Mucosa of stomach (tissue), 1 donor: ENCODE data around the gene HAND2.

ENCODE experiments used
- H3K27me3 ChIP-seq: one replicate; pipeline ENCODE4 v1.7.0; 2013; ENCODE audit warnings: mild to moderate bottlenecking, low read length; ENCODE audit not compliant: control insufficient read depth, insufficient read depth
- H3K36me3 ChIP-seq: one replicate; pipeline ENCODE4 v1.7.0; 2013; ENCODE audit warnings: low read length; ENCODE audit not compliant: control insufficient read depth, insufficient read depth
- H3K4me1 ChIP-seq: one replicate; pipeline ENCODE4 v1.7.0; 2013; ENCODE audit warnings: mild to moderate bottlenecking, low read length; ENCODE audit not compliant: control insufficient read depth, insufficient read depth
- H3K4me3 ChIP-seq: one replicate; pipeline ENCODE4 v1.7.0; 2013; ENCODE audit warnings: low read length
- H3K9ac ChIP-seq: one replicate; pipeline ENCODE4 v1.7.0; 2013; ENCODE audit warnings: mild to moderate bottlenecking, low read length, moderate library complexity
- H3K9me3 ChIP-seq: one replicate; pipeline ENCODE4 v1.7.0; 2013; ENCODE audit warnings: mild to moderate bottlenecking, low read length, moderate library complexity; ENCODE audit not compliant: control insufficient read depth
- donor health status: Pancreatic carcinoma.

The HAND2 gene

DNA sequence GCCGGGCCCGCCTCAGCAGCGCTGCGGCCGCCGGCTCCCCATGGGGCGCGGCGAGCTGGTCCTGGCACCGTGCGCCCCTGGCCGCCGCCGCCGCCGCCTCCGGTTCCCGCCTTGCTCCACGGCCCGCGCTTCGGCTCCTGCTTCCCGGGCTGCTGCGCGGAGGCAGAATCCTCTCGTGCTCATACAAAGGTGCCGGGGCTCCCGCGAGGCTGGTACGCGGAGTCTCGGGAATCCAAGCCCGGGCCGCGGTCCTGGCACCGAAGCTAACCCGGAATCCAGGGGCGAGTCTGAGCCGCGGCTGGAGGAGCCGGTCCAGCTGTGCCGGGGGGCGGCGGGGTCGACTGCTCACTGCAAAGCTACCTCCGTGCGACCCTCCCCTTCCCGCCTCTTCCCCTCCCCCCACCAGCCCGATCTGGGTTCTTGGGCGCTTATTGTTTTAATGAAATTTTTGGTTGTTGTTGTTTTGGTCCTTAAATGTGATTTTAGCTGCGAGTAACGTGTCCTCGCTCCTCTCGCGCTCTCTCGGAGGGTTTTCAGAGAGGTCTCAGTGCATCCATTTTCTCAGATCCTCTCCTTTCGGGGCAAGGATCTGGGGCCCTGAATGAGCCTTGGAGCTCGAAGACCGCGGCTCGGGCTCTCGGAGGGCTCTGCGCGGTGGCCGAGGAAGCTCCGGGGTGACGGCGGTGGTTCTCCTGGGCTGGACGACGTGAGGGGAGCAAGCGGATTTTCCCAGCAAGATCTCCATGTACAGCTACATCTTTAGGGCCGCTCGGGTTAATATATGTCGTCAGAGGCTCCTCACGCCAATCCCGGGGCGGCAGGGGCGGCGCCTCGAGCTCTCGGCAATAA, at the start of gene HAND2:
Gene HAND2 (minus strand): TSS at position 753 of the 849 bp plus-strand sequence. CDS start 940 bp downstream, outside the sequence.
- Histone ChIP-seq H3K4me1 (no peaks in the 10 kb centered on the region), H3K9me3 (no peaks in the 10 kb centered on the region), H3K36me3 (no peaks in the 10 kb centered on the region), H3K9ac (peak within 1 kb of the TSS; percentile 31), H3K27me3 (peaks cover 96% of the 10 kb centered on the region), H3K4me3 (no peak within 1 kb of the TSS)

- Histone ChIP-seq H3K4me3 (no peak overlapping the region), H3K9me3 (no peaks in the 10 kb centered on the region), H3K27me3 (no peaks in the 10 kb centered on the region), H3K36me3 (no peaks in the 10 kb centered on the region), H3K9ac (no peak overlapping the region), H3K4me1 (no peaks in the 10 kb centered on the region)
Measured at GRCh38 chr4:173578956-173579355, 48.9 kb upstream of the HAND2 start.

DNA sequence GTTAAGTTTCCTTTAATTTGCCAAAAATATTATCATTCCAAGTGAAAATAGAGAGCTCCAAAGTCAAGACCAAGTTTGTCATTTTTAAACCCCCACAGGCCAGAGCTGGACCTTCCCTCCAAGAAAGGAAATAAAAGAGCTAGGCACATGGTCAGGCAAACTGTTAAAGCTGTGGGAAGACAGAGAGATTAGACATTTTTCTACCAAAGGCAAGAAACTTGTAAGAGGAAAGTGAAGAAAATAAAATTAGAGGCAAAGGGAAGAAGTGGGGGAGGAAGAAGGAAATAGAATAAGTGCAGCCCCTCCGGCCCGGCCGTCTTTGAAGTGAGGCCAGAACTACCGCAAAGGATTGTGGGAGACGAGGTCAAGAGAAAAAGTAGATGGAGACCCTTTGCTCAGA, 47.9 kb upstream of the HAND2 start:
- H3K9me3 ChIP-seq: no peaks in the 10 kb centered on the region
- no peaks in the 10 kb centered on the region for H3K36me3 ChIP-seq
- H3K4me1 ChIP-seq: no peaks in the 10 kb centered on the region
- H3K27me3 ChIP-seq: no peaks in the 10 kb centered on the region
- H3K9ac ChIP-seq: no peak overlapping the region
- H3K4me3 ChIP-seq: no peak overlapping the region

DNA sequence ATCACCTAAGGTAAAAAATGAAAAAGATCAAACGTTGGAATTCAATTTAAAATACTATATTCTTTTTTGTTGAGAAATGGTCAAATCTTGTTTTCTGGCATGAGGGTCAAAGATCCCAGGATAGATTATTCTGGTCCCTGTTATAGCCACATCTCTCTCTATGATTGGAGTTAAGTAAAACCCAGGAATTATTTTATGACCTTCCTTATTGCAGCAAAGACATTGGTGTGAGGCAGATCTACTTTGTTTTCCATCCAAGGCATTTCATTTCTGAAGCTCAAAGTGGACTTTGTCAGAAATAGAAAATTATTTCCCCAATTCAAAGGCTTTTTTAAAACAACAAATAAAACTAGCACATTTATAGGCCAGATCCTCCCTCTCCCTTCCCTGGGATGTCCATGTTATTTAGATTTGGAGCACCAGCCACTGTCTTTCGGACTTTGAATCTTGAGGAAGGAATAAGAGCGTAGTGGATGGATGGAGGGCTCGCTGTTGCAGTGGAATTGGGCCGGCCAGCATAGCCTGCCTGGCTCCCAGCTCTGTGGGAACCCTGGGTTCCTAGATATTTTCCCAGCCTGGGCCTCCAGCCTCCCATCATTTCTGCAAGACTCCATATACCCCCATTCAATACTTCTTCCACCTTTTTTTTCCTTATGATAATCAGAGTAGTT, 45.6 kb upstream of the HAND2 start:
- Histone ChIP-seq H3K9me3 (no peaks in the 10 kb centered on the region), H3K36me3 (no peaks in the 10 kb centered on the region), H3K4me3 (no peak overlapping the region), H3K27me3 (no peaks in the 10 kb centered on the region), H3K4me1 (no peaks in the 10 kb centered on the region), H3K9ac (no peak overlapping the region)

DNA sequence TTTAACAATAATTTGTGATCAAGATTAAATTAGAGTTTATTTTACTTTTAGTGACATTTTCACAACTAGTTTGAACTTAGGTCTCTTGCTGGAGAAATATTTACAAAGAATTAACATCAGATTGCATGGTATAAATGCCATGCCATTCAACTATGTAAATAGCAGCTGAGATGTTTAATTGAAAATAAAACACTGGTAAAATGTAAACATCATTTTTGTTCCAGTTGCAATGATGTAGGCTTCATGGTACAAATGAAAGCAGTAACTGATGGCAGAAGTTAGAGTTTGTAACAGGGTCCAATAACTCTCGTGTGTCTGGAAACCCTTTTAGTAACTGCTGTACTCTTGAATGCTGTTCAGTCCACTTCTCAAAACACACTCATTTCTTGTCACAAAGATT, 43.7 kb upstream of the HAND2 start:
- Histone ChIP-seq H3K9me3 (no peaks in the 10 kb centered on the region), H3K27me3 (no peaks in the 10 kb centered on the region), H3K36me3 (no peaks in the 10 kb centered on the region), H3K4me1 (no peaks in the 10 kb centered on the region), H3K9ac (no peak overlapping the region), H3K4me3 (no peak overlapping the region)

- Histone ChIP-seq H3K4me1 (no peaks in the 10 kb centered on the region), H3K4me3 (no peak overlapping the region), H3K9me3 (no peaks in the 10 kb centered on the region), H3K9ac (no peak overlapping the region), H3K36me3 (no peaks in the 10 kb centered on the region), H3K27me3 (no peaks in the 10 kb centered on the region)
Measured at GRCh38 chr4:173573286-173573685, 43.3 kb upstream of the HAND2 start.

GRCh38 chr4:173572493-173573129, 42.6 kb upstream of the HAND2 start:
- no peaks in the 10 kb centered on the region for H3K27me3 ChIP-seq
- H3K4me1 ChIP-seq: no peaks in the 10 kb centered on the region
- no peak overlapping the region for H3K9ac ChIP-seq
- H3K36me3 ChIP-seq: no peaks in the 10 kb centered on the region
- no peak overlapping the region for H3K4me3 ChIP-seq
- no peaks in the 10 kb centered on the region for H3K9me3 ChIP-seq

- H3K9ac ChIP-seq: no peak overlapping the region
Measured at GRCh38 chr4:173571620-173572019, 41.6 kb upstream of the HAND2 start.

DNA sequence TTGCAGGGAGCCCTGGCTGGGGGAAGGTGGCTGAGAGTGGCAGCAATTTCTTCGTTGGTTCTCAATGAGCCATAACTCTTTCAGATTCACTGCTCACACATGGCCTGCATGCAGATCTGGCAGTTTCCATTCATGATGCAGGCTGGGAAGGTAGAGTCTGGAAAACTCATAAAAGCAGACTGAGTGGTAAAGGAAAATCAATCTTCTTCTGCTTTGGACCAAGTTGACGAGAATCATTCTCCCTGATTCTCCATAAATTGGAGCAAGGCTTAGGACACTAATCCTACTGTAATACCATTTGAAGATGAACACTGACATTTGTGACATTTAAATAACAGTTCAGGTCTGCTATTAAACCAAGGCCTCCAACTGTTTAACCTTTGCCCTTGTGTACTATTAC, 35.3 kb upstream of the HAND2 start:
- H3K9ac ChIP-seq: no peak overlapping the region
- H3K4me3 ChIP-seq: no peak overlapping the region
- no peaks in the 10 kb centered on the region for H3K4me1 ChIP-seq
- no peaks in the 10 kb centered on the region for H3K27me3 ChIP-seq
- no peaks in the 10 kb centered on the region for H3K9me3 ChIP-seq
- no peaks in the 10 kb centered on the region for H3K36me3 ChIP-seq

More at GRCh38 chr4:173571620-173572019, 41.6 kb upstream of the HAND2 start:
- Histone ChIP-seq H3K4me3 (no peak overlapping the region), H3K27me3 (no peaks in the 10 kb centered on the region), H3K9me3 (no peaks in the 10 kb centered on the region), H3K4me1 (no peaks in the 10 kb centered on the region), H3K36me3 (no peaks in the 10 kb centered on the region)

DNA sequence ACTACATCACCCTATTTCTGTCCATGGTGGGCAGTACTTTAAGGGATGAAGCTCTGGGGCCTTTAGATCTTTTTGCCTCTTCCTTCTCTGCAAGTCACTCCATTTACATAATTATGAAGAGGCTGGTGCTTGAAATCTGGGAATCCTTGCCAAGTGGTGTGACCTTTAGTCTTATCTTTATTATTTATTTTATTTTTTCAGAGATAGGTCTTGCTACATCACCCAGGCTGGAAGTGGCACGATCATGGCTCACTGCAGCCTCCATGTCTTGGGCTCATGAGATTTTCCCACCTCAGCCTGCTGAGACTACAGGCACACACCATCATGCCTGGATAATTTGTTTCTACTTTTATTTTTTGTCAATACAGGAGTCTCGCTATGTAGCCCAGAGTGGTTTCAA, 34.4 kb upstream of the HAND2 start:
- no peaks in the 10 kb centered on the region for H3K9me3 ChIP-seq
- H3K9ac ChIP-seq: no peak overlapping the region
- no peaks in the 10 kb centered on the region for H3K36me3 ChIP-seq
- H3K4me1 ChIP-seq: no peaks in the 10 kb centered on the region
- no peaks in the 10 kb centered on the region for H3K27me3 ChIP-seq
- H3K4me3 ChIP-seq: no peak overlapping the region

GRCh38 chr4:173560896-173561295, 30.9 kb upstream of the HAND2 start:
- Histone ChIP-seq H3K9ac (no peak overlapping the region), H3K36me3 (no peaks in the 10 kb centered on the region), H3K27me3 (no peaks in the 10 kb centered on the region), H3K4me1 (no peaks in the 10 kb centered on the region), H3K4me3 (no peak overlapping the region), H3K9me3 (no peaks in the 10 kb centered on the region)
